GM12892 (cell line): ENCODE results near the gene SUPT20H.
"Not testable (repeated sequence)": the region's sequence is repeated elsewhere in the genome, so short reads cannot be mapped to it uniquely, and the experiment has no call there.

Experiments
- DNase-seq: peaks from one replicate; pipeline ENCODE4 v3.0.0; 2011; ENCODE audit not compliant: insufficient read length
- FAIRE-seq: peaks from 2 replicates; lab custom pipeline; 2011; peaks lifted over from hg19 to GRCh38; lab: Jason Lieb, UNC
- POLR2A ChIP-seq: IDR thresholded peaks from 2 replicates; pipeline ENCODE4 v1.6.1; 2011; ENCODE audit warnings: low read depth, low read length, control low read depth
- POLR2AphosphoS5 ChIP-seq: IDR thresholded peaks from 2 replicates; pipeline ENCODE4 v1.6.1; 2011; ENCODE audit warnings: low read depth, low read length, control low read depth
- TAF1 ChIP-seq: IDR thresholded peaks from 2 replicates; pipeline ENCODE4 v1.6.1; 2011; ENCODE audit warnings: low read depth, mild to moderate bottlenecking, control low read depth, low read length, borderline replicate concordance

The SUPT20H gene

GRCh38 chr13:37069597-37070103, 10.2 kb upstream of the SUPT20H start:
- no peak for TF ChIP-seq POLR2AphosphoS5
- no peak for TF ChIP-seq POLR2A
- TF ChIP-seq TAF1 = no peak
- FAIRE-seq (no peak), DNase-seq (no peak)

GRCh38 chr13:37068962-37069361, 9.5 kb upstream of the SUPT20H start:
- no peak for TF ChIP-seq POLR2A
- no peak for TF ChIP-seq TAF1
- TF ChIP-seq POLR2AphosphoS5 = no peak
- FAIRE-seq (no peak), DNase-seq (no peak)

GRCh38 chr13:37067874-37068273, 8.4 kb upstream of the SUPT20H start:
- TF ChIP-seq POLR2A = no peak
- TF ChIP-seq TAF1 = no peak
- no peak for TF ChIP-seq POLR2AphosphoS5
- FAIRE-seq = no peak
- DNase-seq = no peak

- FAIRE-seq (no peak), DNase-seq (no peak)
- TF ChIP-seq POLR2AphosphoS5 (no peak), POLR2A (no peak), TAF1 (no peak)
These were observed 6.5 kb upstream of the SUPT20H start for GRCh38 chr13:37065890-37066526.

GRCh38 chr13:37059848-37060192, 332 bp upstream of the SUPT20H start:
- DNase-seq (no peak), FAIRE-seq (no peak)
- TF ChIP-seq POLR2AphosphoS5 = no peak
- TF ChIP-seq POLR2A = no peak
- no peak for TF ChIP-seq TAF1

- not testable (repeated sequence) for FAIRE-seq, DNase-seq
These were observed 3.3 kb downstream of the SUPT20H start for GRCh38 chr13:37056228-37056627.

- not testable (repeated sequence) for FAIRE-seq, DNase-seq
These were observed 6.4 kb downstream of the SUPT20H start for GRCh38 chr13:37053111-37053510.

GRCh38 chr13:37049810-37050209, 9.7 kb downstream of the SUPT20H start:
- DNase-seq = no peak
- no peak for TF ChIP-seq POLR2A
- TF ChIP-seq POLR2AphosphoS5 = no peak
- TF ChIP-seq TAF1 = no peak
- FAIRE-seq = no peak

- DNase-seq = no peak
- TF ChIP-seq POLR2AphosphoS5 (no peak), TAF1 (no peak), POLR2A (no peak)
- no peak for FAIRE-seq
These were observed 11.6 kb downstream of the SUPT20H start for GRCh38 chr13:37047846-37048245.

- DNase-seq (no peak), FAIRE-seq (no peak)
- TF ChIP-seq POLR2AphosphoS5 = no peak
- TF ChIP-seq POLR2A = no peak
- no peak for TF ChIP-seq TAF1
These were observed 12.5 kb downstream of the SUPT20H start for GRCh38 chr13:37047032-37047431.

- no peak for TF ChIP-seq TAF1
- TF ChIP-seq POLR2A = no peak
- no peak for TF ChIP-seq POLR2AphosphoS5
- FAIRE-seq = no peak
These were observed 13.4 kb downstream of the SUPT20H start for GRCh38 chr13:37046062-37046461.

GRCh38 chr13:37040789-37041188, 18.7 kb downstream of the SUPT20H start:
- TF ChIP-seq TAF1 (no peak), POLR2AphosphoS5 (no peak)
- DNase-seq (no peak), FAIRE-seq (no peak)

More at GRCh38 chr13:37046062-37046461, 13.4 kb downstream of the SUPT20H start:
- DNase-seq = no peak

GRCh38 chr13:37039896-37040295, 19.6 kb downstream of the SUPT20H start:
- FAIRE-seq (no peak), DNase-seq (no peak)
- TF ChIP-seq TAF1 = no peak
- TF ChIP-seq POLR2AphosphoS5 = no peak
- no peak for TF ChIP-seq POLR2A
